Kidney tubule cell (primary cell): ENCODE results near the gene CLEC20A.
A peak's percentile ranks its signal among the peaks of the same experiment; 100 is the strongest.
"Not testable (repeated sequence)": the region's sequence is repeated elsewhere in the genome, so short reads cannot be mapped to it uniquely, and the experiment has no call there.

ENCODE experiments used
- DNase-seq: peaks from one replicate; pipeline ENCODE4 v3.0.0-alpha.2; 2018; ENCODE audit warnings: low spot score

Gene CLEC20A

GRCh38 chr1:178529364-178530036 lies 32.7 kb upstream of the CLEC20A start:
- no peak for DNase-seq

DNA sequence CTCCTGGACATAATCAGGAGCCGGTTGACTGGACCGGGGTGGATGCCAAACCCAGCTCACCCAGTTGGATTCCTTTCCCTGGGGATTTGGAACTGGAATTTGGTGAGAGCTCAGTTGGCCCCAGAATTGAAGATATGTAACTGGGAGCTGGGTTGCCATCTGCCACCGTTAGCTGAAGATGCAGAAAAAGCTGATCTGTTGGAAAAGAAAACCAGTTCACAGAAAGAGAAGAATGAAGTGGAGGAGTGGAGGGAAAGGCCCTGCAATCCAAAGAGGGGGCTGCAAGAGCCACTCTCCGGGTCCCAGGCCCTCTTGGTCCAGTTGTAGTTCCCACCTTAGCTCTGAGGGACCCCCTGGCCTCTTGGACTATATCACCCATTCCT lies 32.2 kb upstream of the CLEC20A start:
- no peak for DNase-seq

GRCh38 chr1:178528228-178528952 lies 31.6 kb upstream of the CLEC20A start:
- no peak for DNase-seq

- DNase-seq: no peak
These were observed 30.4 kb upstream of the CLEC20A start for GRCh38 chr1:178527117-178527516.

GRCh38 chr1:178521241-178521640 lies 24.5 kb upstream of the CLEC20A start:
- DNase-seq: no peak

DNA sequence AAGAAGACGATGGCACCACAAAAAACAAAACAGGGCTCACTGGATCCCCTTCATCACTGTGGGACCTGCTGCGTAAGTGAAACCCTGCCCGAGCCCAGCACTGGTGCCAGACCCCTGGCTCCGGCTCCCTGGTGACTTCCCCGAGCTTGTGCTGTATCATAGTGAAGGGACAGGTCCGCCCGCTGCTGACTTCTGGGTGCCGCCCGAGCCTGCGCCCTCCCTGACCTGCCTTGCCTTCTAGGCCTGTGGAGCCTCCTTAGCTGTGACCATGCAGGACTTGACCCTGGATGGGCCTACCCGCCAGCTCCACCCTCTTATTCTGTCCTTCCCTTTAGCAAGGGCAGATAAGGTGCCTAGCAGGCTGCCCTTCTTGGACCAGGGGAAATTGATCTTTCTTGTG lies 24.0 kb upstream of the CLEC20A start:
- no peak for DNase-seq

- no peak for DNase-seq
These were observed 22.1 kb upstream of the CLEC20A start for GRCh38 chr1:178518894-178519293.

DNA sequence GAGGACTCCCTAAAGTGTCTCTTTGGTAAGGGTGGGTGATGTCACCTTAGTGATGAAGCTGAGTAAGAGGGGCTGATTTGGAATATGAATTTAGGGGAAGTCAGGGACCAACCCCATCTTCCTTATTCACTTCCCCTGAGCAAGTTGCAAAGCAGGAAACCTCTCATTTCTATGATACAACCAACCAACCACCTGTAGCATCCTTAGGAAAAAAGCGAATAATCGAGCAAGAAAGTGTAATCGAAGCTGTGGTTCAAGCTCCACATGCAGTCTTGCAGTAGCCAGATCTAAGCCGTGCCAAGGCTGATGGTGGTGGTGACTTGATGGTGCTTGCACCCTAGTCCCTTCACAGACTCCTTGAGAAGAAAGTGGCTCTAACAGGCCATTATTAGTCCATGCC lies 19.3 kb upstream of the CLEC20A start:
- no peak for DNase-seq

GRCh38 chr1:178513278-178513983 lies 16.7 kb upstream of the CLEC20A start:
- no peak for DNase-seq

- DNase-seq: no peak
These were observed 16.0 kb upstream of the CLEC20A start, which contains the start of gene TEX35 for GRCh38 chr1:178512566-178513277. TSS of gene TEX35 (plus strand) at chr1:178513109. CDS start at chr1:178513189, 80 bp downstream.

- peak; percentile 16 for DNase-seq
These were observed 13.4 kb upstream of the CLEC20A start for GRCh38 chr1:178510155-178510554.

- no peak for DNase-seq
These were observed 12.7 kb upstream of the CLEC20A start for GRCh38 chr1:178509414-178510007.

- DNase-seq: no peak
These were observed 9.9 kb upstream of the CLEC20A start for GRCh38 chr1:178506669-178507068.

GRCh38 chr1:178506177-178506576 lies 9.4 kb upstream of the CLEC20A start:
- no peak for DNase-seq

- DNase-seq: no peak
These were observed 7.5 kb upstream of the CLEC20A start for GRCh38 chr1:178504286-178504685.

GRCh38 chr1:178503849-178504248 lies 7.1 kb upstream of the CLEC20A start:
- no peak for DNase-seq

DNA sequence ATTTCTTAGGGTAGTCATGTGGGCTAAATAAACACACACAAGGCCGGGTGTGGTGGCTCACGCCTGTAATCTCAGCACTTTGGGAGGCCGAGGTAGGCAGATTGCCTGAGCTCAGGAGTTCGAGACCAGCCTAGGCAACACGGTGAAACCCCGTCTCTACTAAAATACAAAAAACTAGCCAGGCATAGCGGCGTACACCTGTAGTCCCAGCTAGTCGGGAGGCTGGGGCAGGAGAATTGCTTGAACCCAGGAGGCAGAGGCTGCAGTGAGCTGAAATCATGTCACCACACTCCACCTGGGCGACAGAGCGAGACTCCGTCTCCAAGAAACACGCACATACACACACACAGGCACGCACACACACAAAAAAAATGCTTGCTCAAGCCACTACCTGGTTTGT lies 6.6 kb upstream of the CLEC20A start:
- not testable (repeated sequence) for DNase-seq

DNA sequence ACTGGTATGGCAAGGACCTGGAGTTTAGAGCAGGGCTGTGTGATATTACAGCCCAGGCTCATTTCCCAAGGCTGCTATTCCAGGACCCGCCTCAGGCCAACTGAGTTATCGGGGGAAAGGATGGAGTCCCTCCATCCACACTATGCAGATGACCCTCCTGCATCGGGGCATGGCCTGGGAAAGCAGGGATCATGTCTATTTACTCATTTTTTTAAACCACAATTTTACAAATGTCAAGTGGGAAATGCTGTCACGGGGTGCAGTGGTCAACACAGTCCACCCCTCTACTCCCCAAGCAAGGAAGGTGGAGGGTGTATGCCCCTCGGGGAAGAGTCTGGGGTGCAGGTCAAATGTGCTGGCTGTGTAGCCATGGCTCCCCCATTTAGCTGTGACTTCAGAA lies 6.1 kb upstream of the CLEC20A start:
- no peak for DNase-seq

- DNase-seq: no peak
These were observed 5.6 kb upstream of the CLEC20A start for GRCh38 chr1:178502330-178502714.

DNA sequence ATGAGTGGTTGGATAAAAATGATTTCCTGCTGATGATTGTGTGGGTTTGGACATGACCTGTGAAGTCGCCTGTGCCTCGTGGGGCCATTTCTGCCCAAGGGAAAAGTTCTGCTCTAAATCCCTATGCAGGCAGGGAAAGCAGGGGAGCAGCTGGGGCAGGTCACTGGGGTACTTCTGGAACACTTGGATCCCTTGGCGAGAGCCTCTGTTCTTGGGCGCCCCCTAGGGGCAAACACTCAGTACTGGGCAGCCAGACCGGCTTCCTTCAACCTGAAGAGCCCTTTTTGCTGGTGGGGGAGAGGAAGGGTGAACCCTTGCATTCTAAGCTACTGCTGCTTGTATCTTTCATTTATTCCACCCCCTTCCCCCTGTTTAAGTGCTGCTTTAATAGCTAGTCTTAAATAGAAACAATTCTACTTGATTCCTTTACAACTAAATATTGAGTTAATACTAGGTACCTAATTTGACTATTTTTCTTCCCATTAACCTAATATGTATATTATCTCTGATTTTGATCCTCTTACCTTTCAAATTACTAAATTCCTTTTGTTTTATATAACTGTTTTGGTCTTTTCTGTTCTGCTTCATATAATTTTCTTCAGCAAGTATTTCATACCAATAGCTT lies 5.1 kb upstream of the CLEC20A start:
- peak; percentile 73 for DNase-seq

GRCh38 chr1:178500936-178501554 lies 4.3 kb upstream of the CLEC20A start:
- no peak for DNase-seq
